ENCODE data around the gene KRTAP10-2.
"Not testable (repeated sequence)": the region's sequence is repeated elsewhere in the genome, so short reads cannot be mapped to it uniquely, and the experiment has no call there.

KRTAP10-2 gene

GRCh38 chr21:44581158-44581557 lies 29.9 kb upstream of the KRTAP10-2 start:
- no peak for TF ChIP-seq CTCF (conservative IDR thresholded peaks at IDR 0.05; ENCODE audit: low read depth)
- DNase-seq (ENCODE audit: low spot score) = no peak
- ChIA-PET CTCF (interaction anchor here (0.5 kb wide), 1 partner anchor 161 kb away, joined by 5 read pairs; no protein-coding TSS in a partner anchor), POLR2A (ENCODE audit: low non-redundant PET) (no interaction called here)
- H3K27ac ChIP-seq = no peak overlapping the region

- DNase-seq (ENCODE audit: low spot score); POLR2A ChIA-PET (ENCODE audit: low non-redundant PET); H3K27ac ChIP-seq; CTCF ChIA-PET: not testable (repeated sequence)
Observed at GRCh38 chr21:44580231-44580821, 29.0 kb upstream of the KRTAP10-2 start, which contains the start of gene KRTAP10-5. Gene KRTAP10-5 (minus strand): TSS chr21:44580604. CDS start chr21:44580578, 26 bp downstream.

GRCh38 chr21:44579833-44580144 lies 28.5 kb upstream of the KRTAP10-2 start:
- no peak overlapping the region for H3K27ac ChIP-seq
- POLR2A ChIA-PET (ENCODE audit: low non-redundant PET) = no interaction called here
- no peak for TF ChIP-seq CTCF (conservative IDR thresholded peaks at IDR 0.05; ENCODE audit: low read depth)
- CTCF ChIA-PET = interaction anchor here (1.3 kb wide), 1 partner anchor 69 kb away, joined by 3 read pairs; no protein-coding TSS in a partner anchor
- no peak for DNase-seq (ENCODE audit: low spot score)

- ChIA-PET POLR2A (ENCODE audit: low non-redundant PET) (no interaction called here), CTCF (interaction anchor here (0.7 to 1.3 kb wide), 2 partner anchors 69 to 1461 kb away, joined by 3 to 9 read pairs; no protein-coding TSS in a partner anchor)
- DNase-seq (ENCODE audit: low spot score) = no peak
- TF ChIP-seq CTCF (conservative IDR thresholded peaks at IDR 0.05; ENCODE audit: low read depth) = no peak
- H3K27ac ChIP-seq = no peak overlapping the region
Observed at GRCh38 chr21:44579056-44579832, 27.9 kb upstream of the KRTAP10-2 start.

GRCh38 chr21:44578371-44579055 lies 27.2 kb upstream of the KRTAP10-2 start:
- DNase-seq (ENCODE audit: low spot score) = no peak
- H3K27ac ChIP-seq = no peak overlapping the region
- no peak for TF ChIP-seq CTCF (conservative IDR thresholded peaks at IDR 0.05; ENCODE audit: low read depth)
- POLR2A ChIA-PET (ENCODE audit: low non-redundant PET) = no interaction called here
- CTCF ChIA-PET = interaction anchor here (0.7 to 1.3 kb wide), 2 partner anchors 68 to 1461 kb away, joined by 3 to 9 read pairs; no protein-coding TSS in a partner anchor

GRCh38 chr21:44576025-44576420 lies 24.7 kb upstream of the KRTAP10-2 start:
- DNase-seq (ENCODE audit: low spot score) = no peak
- TF ChIP-seq CTCF (conservative IDR thresholded peaks at IDR 0.05; ENCODE audit: low read depth) = no peak
- POLR2A ChIA-PET (ENCODE audit: low non-redundant PET) = no interaction called here
- H3K27ac ChIP-seq = no peak overlapping the region
- CTCF ChIA-PET = no interaction called here
